ENCODE data around the gene PRRC2C. TPM values are rescaled to one million over a fixed set of nuclear protein-coding genes. Genes with fewer than 3 reads are reported as not detected.

The PRRC2C gene
- total and polyA plus RNA-seq, 2 experiments from 2014 or later: 47.0 to 88.9 TPM

DNA sequence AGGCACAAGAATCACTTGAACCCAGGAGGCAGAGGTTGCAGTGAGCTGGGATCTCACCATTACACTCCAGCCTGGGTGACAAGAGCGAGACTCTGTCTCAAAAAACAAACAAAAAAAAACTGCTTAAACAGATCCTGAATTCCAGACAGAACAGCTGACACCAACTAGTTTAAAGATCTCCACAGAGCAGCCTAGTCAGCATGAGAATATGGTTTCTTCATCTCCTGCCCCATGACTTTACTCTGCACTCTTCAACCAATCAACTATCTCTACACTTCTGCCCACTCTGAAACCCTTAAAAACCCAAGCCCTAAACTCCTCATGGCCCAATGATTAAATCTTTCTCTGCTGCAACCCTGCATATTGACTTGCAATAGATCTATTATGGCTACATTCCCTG is 7.5 kb upstream of the PRRC2C start:
- WGBS, 2 experiments (ENCODE audit: low coverage in 1 of 2, low lambda C conversion rate in 2 of 2, missing lambda C conversion rate in 2 of 2): 95 to 100% methylated on average over 1 of the region's 1 CpG
- H3K79me2 ChIP-seq (ENCODE audit: insufficient read depth): no peaks in the 10 kb centered on the region
- no peaks in the 10 kb centered on the region for H3K9me2 ChIP-seq (ENCODE audit: insufficient read depth)
- H3K27me3 ChIP-seq (replicated peaks; ENCODE audit: insufficient read depth): no peaks in the 10 kb centered on the region
- no peaks in the 10 kb centered on the region for H3K4me1 ChIP-seq (ENCODE audit: insufficient read depth)
- no peak overlapping the region for H3K9ac ChIP-seq
- H3K9me3 ChIP-seq (ENCODE audit: low read depth): no peaks in the 10 kb centered on the region
- H3K36me3 ChIP-seq (ENCODE audit: low read depth): no peaks in the 10 kb centered on the region
- TF ChIP-seq EZH2 (IDR thresholded peaks at IDR 0.05; ENCODE audit: insufficient read depth, poor library complexity, severe bottlenecking): no peak
- no peak for TF ChIP-seq EZH2phosphoT487 (IDR thresholded peaks at IDR 0.05; ENCODE audit: insufficient read depth, low read depth)
- no peak overlapping the region for H3K4me3 ChIP-seq
- H4K20me1 ChIP-seq (ENCODE audit: insufficient read depth): no peaks in the 10 kb centered on the region
- no peaks in the 10 kb centered on the region for H3F3A ChIP-seq (ENCODE audit: insufficient read depth)
- no peak overlapping the region for H2AFZ ChIP-seq
- in situ Hi-C loops (cut with MboI): no loop called here
- no peak overlapping the region for H3K4me2 ChIP-seq (ENCODE audit: unreplicated experiment)
- no peak overlapping the region for H3K27ac ChIP-seq
- DNase-seq: no peak

DNA sequence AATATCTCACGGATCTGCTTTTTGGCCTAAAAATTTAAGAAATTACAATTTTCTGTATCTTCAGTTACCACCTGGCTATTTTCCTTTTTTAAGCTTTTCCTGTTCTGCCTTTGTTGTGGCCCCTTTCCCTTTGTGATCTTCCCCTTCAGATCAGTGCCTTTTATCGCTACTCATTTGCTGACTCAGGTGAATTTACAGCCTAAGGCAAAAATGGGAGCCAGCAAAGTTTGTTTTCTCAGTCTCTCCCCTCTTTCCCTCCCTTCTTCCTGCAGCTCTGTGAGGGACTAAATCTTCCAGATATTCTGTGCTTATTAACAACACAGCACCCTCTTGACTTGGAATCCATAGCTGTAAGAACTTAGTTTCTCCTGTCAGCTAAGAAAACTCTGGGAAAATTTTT is 5.3 kb upstream of the PRRC2C start:
- 55 to 66% methylated on average over 2 of the region's 2 CpGs for WGBS, 2 experiments (ENCODE audit: low coverage in 1 of 2, low lambda C conversion rate in 2 of 2, missing lambda C conversion rate in 2 of 2)
- H3K27ac ChIP-seq: no peak overlapping the region
- H3K9me2 ChIP-seq (ENCODE audit: insufficient read depth): no peaks in the 10 kb centered on the region
- no peaks in the 10 kb centered on the region for H3K27me3 ChIP-seq (replicated peaks; ENCODE audit: insufficient read depth)
- H3F3A ChIP-seq (ENCODE audit: insufficient read depth): peaks cover 4% of the 10 kb centered on the region; the same call in 1 of the 2 replicates
- TF ChIP-seq EZH2phosphoT487 (IDR thresholded peaks at IDR 0.05; ENCODE audit: insufficient read depth, low read depth) (no peak), EZH2 (IDR thresholded peaks at IDR 0.05; ENCODE audit: insufficient read depth, poor library complexity, severe bottlenecking) (no peak)
- H3K79me2 ChIP-seq (ENCODE audit: insufficient read depth): no peaks in the 10 kb centered on the region
- H4K20me1 ChIP-seq (ENCODE audit: insufficient read depth): no peaks in the 10 kb centered on the region
- H3K9me3 ChIP-seq (ENCODE audit: low read depth): no peaks in the 10 kb centered on the region
- no peak overlapping the region for H3K4me3 ChIP-seq
- no peak for DNase-seq
- no peak overlapping the region for H2AFZ ChIP-seq
- no peak overlapping the region for H3K4me2 ChIP-seq (ENCODE audit: unreplicated experiment)
- in situ Hi-C loops (cut with MboI): no loop called here
- no peak overlapping the region for H3K9ac ChIP-seq
- H3K36me3 ChIP-seq (ENCODE audit: low read depth): no peaks in the 10 kb centered on the region
- H3K4me1 ChIP-seq (ENCODE audit: insufficient read depth): peaks cover 5% of the 10 kb centered on the region

DNA sequence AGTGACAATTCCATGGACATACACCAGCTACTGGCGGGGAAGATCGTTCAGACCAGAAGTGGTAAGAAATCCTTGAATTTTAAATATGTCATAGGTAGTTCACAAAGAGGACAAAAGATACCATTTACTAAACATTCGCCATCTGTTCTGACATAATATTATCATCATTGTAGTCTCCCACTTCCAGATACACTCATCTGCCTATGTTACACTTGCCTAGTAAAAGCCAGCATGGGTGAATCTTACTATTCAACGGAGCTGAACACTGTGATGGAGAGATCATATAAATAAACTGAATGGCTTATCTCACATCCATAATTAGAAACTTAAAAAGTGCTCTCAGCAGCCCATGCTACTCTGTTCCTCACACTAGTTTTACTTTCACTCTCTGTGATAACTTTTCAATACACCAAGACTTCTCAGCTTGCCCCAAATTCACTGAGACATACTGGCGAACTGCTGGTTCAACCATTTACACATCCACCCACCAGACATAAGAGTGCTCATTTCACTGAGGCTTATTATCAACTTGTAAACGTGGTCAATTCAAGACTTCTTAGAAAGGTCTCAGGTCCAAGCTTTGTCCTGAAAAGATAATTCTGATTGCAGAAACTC is 463 bp upstream of the PRRC2C start:
- H3K9me2 ChIP-seq (ENCODE audit: insufficient read depth): no peaks in the 10 kb centered on the region
- peak overlapping the region; percentile 98 for H3K27ac ChIP-seq
- no peaks in the 10 kb centered on the region for H3K27me3 ChIP-seq (replicated peaks; ENCODE audit: insufficient read depth)
- H3K79me2 ChIP-seq (ENCODE audit: insufficient read depth): peaks cover 44% of the 10 kb centered on the region
- H3K36me3 ChIP-seq (ENCODE audit: low read depth): no peaks in the 10 kb centered on the region
- WGBS, 2 experiments (ENCODE audit: low coverage in 1 of 2, low lambda C conversion rate in 2 of 2, missing lambda C conversion rate in 2 of 2): 26 to 28% methylated on average over 6 of the region's 6 CpGs
- H3K9ac ChIP-seq: peak overlapping the region; percentile 99
- peaks cover 31% of the 10 kb centered on the region for H4K20me1 ChIP-seq (ENCODE audit: insufficient read depth)
- peaks cover 26% of the 10 kb centered on the region for H3K4me1 ChIP-seq (ENCODE audit: insufficient read depth)
- no peak for DNase-seq
- H3K4me2 ChIP-seq (ENCODE audit: unreplicated experiment): peak overlapping the region; percentile 70
- TF ChIP-seq EZH2phosphoT487 (IDR thresholded peaks at IDR 0.05; ENCODE audit: insufficient read depth, low read depth) (no peak), EZH2 (IDR thresholded peaks at IDR 0.05; ENCODE audit: insufficient read depth, poor library complexity, severe bottlenecking) (no peak)
- H3F3A ChIP-seq (ENCODE audit: insufficient read depth): peaks cover 22% of the 10 kb centered on the region
- H2AFZ ChIP-seq: peak overlapping the region; percentile 98
- in situ Hi-C loops (cut with MboI): no loop called here
- peak overlapping the region; percentile 100 for H3K4me3 ChIP-seq
- no peaks in the 10 kb centered on the region for H3K9me3 ChIP-seq (ENCODE audit: low read depth)

DNA sequence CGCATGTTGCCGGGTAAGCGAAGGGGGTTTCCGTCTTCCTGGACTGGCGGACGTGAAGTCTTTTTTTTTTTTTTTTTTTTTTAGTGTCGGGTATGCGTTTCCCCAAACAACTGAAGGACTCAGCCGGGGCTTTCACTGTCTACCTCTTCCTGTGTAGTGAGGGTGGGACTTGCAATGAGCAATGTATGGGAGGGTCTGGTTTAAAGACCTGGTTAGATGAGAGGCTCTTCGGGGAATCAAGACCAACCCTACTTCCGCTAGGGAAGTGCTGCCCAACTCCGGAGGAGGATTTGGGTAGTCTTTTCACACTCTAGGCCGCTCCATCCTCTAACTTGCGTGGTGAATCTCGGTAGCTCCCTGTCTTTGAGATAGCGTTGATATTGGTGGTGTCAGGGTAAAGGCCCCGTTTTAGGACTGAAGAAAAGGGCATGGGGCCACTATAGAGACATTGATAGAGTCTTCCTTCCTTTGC is 754 bp downstream of the PRRC2C start:
- Histone ChIP-seq H3K9ac (peak overlapping the region; percentile 99), H3K4me1 (ENCODE audit: insufficient read depth) (peaks cover 26% of the 10 kb centered on the region), H3F3A (ENCODE audit: insufficient read depth) (peaks cover 22% of the 10 kb centered on the region), H2AFZ (peak overlapping the region; percentile 98), H3K4me3 (peak overlapping the region; percentile 100), H3K27me3 (replicated peaks; ENCODE audit: insufficient read depth) (no peaks in the 10 kb centered on the region), H3K9me3 (ENCODE audit: low read depth) (no peaks in the 10 kb centered on the region), H3K79me2 (ENCODE audit: insufficient read depth) (peaks cover 56% of the 10 kb centered on the region), H3K36me3 (ENCODE audit: low read depth) (peaks cover 7% of the 10 kb centered on the region), H3K27ac (peak overlapping the region; percentile 98), H3K4me2 (ENCODE audit: unreplicated experiment) (peak overlapping the region; percentile 78), H4K20me1 (ENCODE audit: insufficient read depth) (peaks cover 36% of the 10 kb centered on the region), H3K9me2 (ENCODE audit: insufficient read depth) (no peaks in the 10 kb centered on the region)
- in situ Hi-C loops (cut with MboI): no loop called here
- DNase-seq: peak; percentile 74
- TF ChIP-seq EZH2 (IDR thresholded peaks at IDR 0.05; ENCODE audit: insufficient read depth, poor library complexity, severe bottlenecking) (no peak), EZH2phosphoT487 (IDR thresholded peaks at IDR 0.05; ENCODE audit: insufficient read depth, low read depth) (no peak)
- WGBS, 2 experiments (ENCODE audit: low coverage in 1 of 2, low lambda C conversion rate in 2 of 2, missing lambda C conversion rate in 2 of 2): 0% methylated on average over 17 of the region's 17 CpGs

Data from GM23248 (cell line).